Fibroblast of skin of scalp (primary cell): ENCODE measurements around the gene LDB3. TPM values are rescaled to one million over a fixed set of nuclear protein-coding genes. Genes with fewer than 3 reads are reported as not detected.
"Not testable (repeated sequence)": the region's sequence is repeated elsewhere in the genome, so short reads cannot be mapped to it uniquely, and the experiment has no call there.

Source experiments
- DNase-seq: peaks from one replicate; pipeline ENCODE4 v3.0.0-alpha.2; 2013
- polyA plus RNA-seq, 2 experiments: library from polyadenylated mRNA; unstranded; fragments of 120-200 nt; gene quantifications; one replicate each; pipeline ENCODE4 v1.2.1, GENCODE V29; 2013; ENCODE audit not compliant: insufficient read length in 2 of 2

Gene LDB3
- polyA plus RNA-seq (2013, experiment 1 of 2; ENCODE audit: insufficient read length), result 6.9 TPM
- 23.9 TPM for polyA plus RNA-seq (2013, experiment 2 of 2; ENCODE audit: insufficient read length)

GRCh38 chr10:86668297-86669165 lies at the start of gene LDB3:
Gene LDB3 (plus strand): TSS chr10:86668511. CDS start chr10:86668692, 181 bp downstream.
- peak; percentile 84 for DNase-seq

- no peak for DNase-seq
Measured at GRCh38 chr10:86628311-86628710, 40.0 kb upstream of the LDB3 start.

- DNase-seq, result peak; percentile 31
Measured at GRCh38 chr10:86630079-86630478, 38.2 kb upstream of the LDB3 start.

GRCh38 chr10:86632009-86632800 lies 36.1 kb upstream of the LDB3 start:
- peak; percentile 34 for DNase-seq

- no peak for DNase-seq
Measured at GRCh38 chr10:86632951-86633350, 35.4 kb upstream of the LDB3 start.

GRCh38 chr10:86635402-86635801 lies 32.9 kb upstream of the LDB3 start:
- peak; percentile 94 for DNase-seq

GRCh38 chr10:86636311-86636710 lies 32.0 kb upstream of the LDB3 start:
- peak; percentile 49 for DNase-seq

- DNase-seq, result no peak
Measured at GRCh38 chr10:86642021-86642420, 26.3 kb upstream of the LDB3 start.

- DNase-seq, result peak; percentile 57
Measured at GRCh38 chr10:86642499-86642898, 25.8 kb upstream of the LDB3 start.

- DNase-seq, result peak; percentile 88
Measured at GRCh38 chr10:86644152-86644793, 24.0 kb upstream of the LDB3 start.

GRCh38 chr10:86644794-86645445 lies 23.4 kb upstream of the LDB3 start:
- DNase-seq, result no peak

- DNase-seq, result not testable (repeated sequence)
Measured at GRCh38 chr10:86645621-86646165, 22.6 kb upstream of the LDB3 start.

- DNase-seq, result no peak
Measured at GRCh38 chr10:86646532-86646931, 21.8 kb upstream of the LDB3 start.

- no peak for DNase-seq
Measured at GRCh38 chr10:86646933-86647332, 21.4 kb upstream of the LDB3 start.

- no peak for DNase-seq
Measured at GRCh38 chr10:86647773-86648703, 20.3 kb upstream of the LDB3 start.

GRCh38 chr10:86648704-86649427 lies 19.4 kb upstream of the LDB3 start:
- DNase-seq, result peak; percentile 89

- no peak for DNase-seq
Measured at GRCh38 chr10:86649471-86650150, 18.7 kb upstream of the LDB3 start.

GRCh38 chr10:86650151-86650550 lies 18.2 kb upstream of the LDB3 start:
- DNase-seq, result no peak

GRCh38 chr10:86651021-86651471 lies 17.3 kb upstream of the LDB3 start:
- DNase-seq, result no peak
